Upper lobe of right lung (tissue), 1 donor: ENCODE data around the gene MIA2. TPM values are rescaled to one million over a fixed set of nuclear protein-coding genes. Genes with fewer than 3 reads are reported as not detected.

Source experiments
- ATAC-seq: fragments of 200-7000 bp; cut with Tn5 transposase; one replicate; pipeline ENCODE4 v1.9.1; 2020; ENCODE audit warnings: mild to moderate bottlenecking, moderate library complexity
- DNase-seq: peaks from one replicate; pipeline ENCODE4 v3.0.0-alpha.2; 2020
- H3K27ac ChIP-seq: fragments of 200-600 bp; one replicate; pipeline ENCODE4 v1.8.0; 2022
- H3K27me3 ChIP-seq: fragments of 200-600 bp; one replicate; pipeline ENCODE4 v1.8.0; 2022; ENCODE audit warnings: mild to moderate bottlenecking
- H3K36me3 ChIP-seq: fragments of 200-600 bp; one replicate; pipeline ENCODE4 v1.8.0; 2022
- H3K4me1 ChIP-seq: fragments of 200-600 bp; one replicate; pipeline ENCODE4 v1.8.0; 2022
- H3K4me3 ChIP-seq: fragments of 200-600 bp; one replicate; pipeline ENCODE4 v1.8.0; 2022; ENCODE audit warnings: mild to moderate bottlenecking
- H3K9me3 ChIP-seq: fragments of 200-600 bp; one replicate; pipeline ENCODE4 v1.8.0; 2022
- CTCF ChIP-seq: fragments of 200-600 bp; IDR thresholded peaks from one replicate; pipeline ENCODE4 v1.8.0; 2022; ENCODE audit warnings: antibody characterized with exemption
- intact Hi-C: fragments of 100-400 bp; cut with DNase I; formaldehyde crosslinking; loops from one replicate; pipeline ENCODE4 v1.11.0; 2022
- total RNA-seq: library from RNA; stranded (reverse); fragmentation: NEBNext Ultra II Directional; extraction: Animal tissue kit (Norgen Biotek cat#: 25700); gene quantifications from one replicate; pipeline ENCODE4 v1.2.1, GENCODE V29; 2021
- donor health status: DM: no; HTN: yes; CAD: no; lungs with severe emphysema.

The MIA2 gene
- total RNA-seq, 1 donor from 2014 or later, result 33.8 TPM

DNA sequence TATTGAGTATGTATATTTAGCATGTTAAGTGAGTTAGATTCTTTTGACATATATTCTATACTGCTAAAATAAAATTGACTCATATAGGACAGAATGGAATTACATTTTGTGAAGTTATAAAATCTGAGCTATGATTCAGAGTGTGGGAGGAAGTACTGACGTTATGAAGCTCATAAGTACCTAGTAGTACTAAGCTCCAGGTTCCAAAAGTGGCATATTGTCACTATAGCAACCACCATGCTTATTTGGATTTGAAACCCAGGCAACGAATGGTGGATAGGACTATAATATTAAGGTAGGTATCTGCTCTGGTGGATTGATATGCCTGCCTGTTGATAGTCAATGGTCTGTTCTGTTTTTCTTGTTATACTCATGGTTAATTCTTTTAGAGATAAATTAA lies 200.7 kb downstream of the MIA2 start:
- ATAC-seq (no peak), DNase-seq (no peak)
- Histone ChIP-seq H3K9me3 (no peaks in the 10 kb centered on the region), H3K4me1 (peaks cover 19% of the 10 kb centered on the region), H3K4me3 (no peak overlapping the region), H3K36me3 (no peaks in the 10 kb centered on the region), H3K27me3 (no peaks in the 10 kb centered on the region), H3K27ac (no peak overlapping the region)
- no peak for TF ChIP-seq CTCF
- intact Hi-C loops, result no loop called here

GRCh38 chr14:39435241-39435640 lies 201.5 kb downstream of the MIA2 start:
- Histone ChIP-seq H3K9me3 (no peaks in the 10 kb centered on the region), H3K36me3 (no peaks in the 10 kb centered on the region), H3K27me3 (no peaks in the 10 kb centered on the region), H3K4me1 (peaks cover 10% of the 10 kb centered on the region), H3K4me3 (no peak overlapping the region), H3K27ac (no peak overlapping the region)
- ATAC-seq (no peak), DNase-seq (no peak)
- no peak for TF ChIP-seq CTCF
- intact Hi-C loops, result no loop called here

Other genes starting within 250 kb of the MIA2 start
- 61.0 TPM for gene SEC23A, start 130.7 kb upstream of the MIA2 start, total RNA-seq
- gene GEMIN2, start 119.6 kb upstream of the MIA2 start, total RNA-seq, result 8.5 TPM
- gene TRAPPC6B, start 63.6 kb upstream of the MIA2 start, total RNA-seq, result 20.3 TPM
- 39.9 TPM for gene PNN, start 58.7 kb upstream of the MIA2 start, total RNA-seq
- gene FBXO33, start 198.5 kb downstream of the MIA2 start, total RNA-seq, result 13.5 TPM